Liver (tissue), 3 donors: ENCODE results near the gene HAO2.

Source experiments
- CTCF ChIP-seq: fragments of 150-350 bp; IDR thresholded peaks from 2 replicates; pipeline ENCODE4 v1.5.1; 2017; ENCODE audit warnings: improper control_type of control experiment, low read depth, low read length; ENCODE audit not compliant: missing input control
- HNF4A ChIP-seq, 2 donors: conservative IDR thresholded peaks; 2 replicates each; pipeline ENCODE4 v1.6.1; 2016; ENCODE audit warnings: antibody characterized with exemption in 2 of 2, mild to moderate bottlenecking in 2 of 2
- RXRA ChIP-seq, 2 donors: IDR thresholded peaks; 2 replicates each; pipeline ENCODE4 v1.6.1; 2017 to 2018; ENCODE audit warnings: antibody characterized with exemption in 2 of 2, mild to moderate bottlenecking in 1 of 2
- TAF1 ChIP-seq: conservative IDR thresholded peaks from 2 replicates; pipeline ENCODE4 v1.6.1; 2016; ENCODE audit warnings: antibody characterized with exemption, mild to moderate bottlenecking
- donor health status: healthy.
- donor health status: healthy.

- TF ChIP-seq RXRA (IDR thresholded peaks at IDR 0.05) (peak; percentile 21 to 23), TAF1 (no peak), HNF4A (conservative IDR thresholded peaks at IDR 0.05) (peak in 1 of 2 donors; percentile 25), CTCF (no peak)
These were observed 21.9 kb downstream of the HAO2 start for GRCh38 chr1:119390526-119390925.
